ENCODE results near the gene RBM6.

The RBM6 gene, protein sequence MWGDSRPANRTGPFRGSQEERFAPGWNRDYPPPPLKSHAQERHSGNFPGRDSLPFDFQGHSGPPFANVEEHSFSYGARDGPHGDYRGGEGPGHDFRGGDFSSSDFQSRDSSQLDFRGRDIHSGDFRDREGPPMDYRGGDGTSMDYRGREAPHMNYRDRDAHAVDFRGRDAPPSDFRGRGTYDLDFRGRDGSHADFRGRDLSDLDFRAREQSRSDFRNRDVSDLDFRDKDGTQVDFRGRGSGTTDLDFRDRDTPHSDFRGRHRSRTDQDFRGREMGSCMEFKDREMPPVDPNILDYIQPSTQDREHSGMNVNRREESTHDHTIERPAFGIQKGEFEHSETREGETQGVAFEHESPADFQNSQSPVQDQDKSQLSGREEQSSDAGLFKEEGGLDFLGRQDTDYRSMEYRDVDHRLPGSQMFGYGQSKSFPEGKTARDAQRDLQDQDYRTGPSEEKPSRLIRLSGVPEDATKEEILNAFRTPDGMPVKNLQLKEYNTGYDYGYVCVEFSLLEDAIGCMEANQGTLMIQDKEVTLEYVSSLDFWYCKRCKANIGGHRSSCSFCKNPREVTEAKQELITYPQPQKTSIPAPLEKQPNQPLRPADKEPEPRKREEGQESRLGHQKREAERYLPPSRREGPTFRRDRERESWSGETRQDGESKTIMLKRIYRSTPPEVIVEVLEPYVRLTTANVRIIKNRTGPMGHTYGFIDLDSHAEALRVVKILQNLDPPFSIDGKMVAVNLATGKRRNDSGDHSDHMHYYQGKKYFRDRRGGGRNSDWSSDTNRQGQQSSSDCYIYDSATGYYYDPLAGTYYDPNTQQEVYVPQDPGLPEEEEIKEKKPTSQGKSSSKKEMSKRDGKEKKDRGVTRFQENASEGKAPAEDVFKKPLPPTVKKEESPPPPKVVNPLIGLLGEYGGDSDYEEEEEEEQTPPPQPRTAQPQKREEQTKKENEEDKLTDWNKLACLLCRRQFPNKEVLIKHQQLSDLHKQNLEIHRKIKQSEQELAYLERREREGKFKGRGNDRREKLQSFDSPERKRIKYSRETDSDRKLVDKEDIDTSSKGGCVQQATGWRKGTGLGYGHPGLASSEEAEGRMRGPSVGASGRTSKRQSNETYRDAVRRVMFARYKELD

DNA sequence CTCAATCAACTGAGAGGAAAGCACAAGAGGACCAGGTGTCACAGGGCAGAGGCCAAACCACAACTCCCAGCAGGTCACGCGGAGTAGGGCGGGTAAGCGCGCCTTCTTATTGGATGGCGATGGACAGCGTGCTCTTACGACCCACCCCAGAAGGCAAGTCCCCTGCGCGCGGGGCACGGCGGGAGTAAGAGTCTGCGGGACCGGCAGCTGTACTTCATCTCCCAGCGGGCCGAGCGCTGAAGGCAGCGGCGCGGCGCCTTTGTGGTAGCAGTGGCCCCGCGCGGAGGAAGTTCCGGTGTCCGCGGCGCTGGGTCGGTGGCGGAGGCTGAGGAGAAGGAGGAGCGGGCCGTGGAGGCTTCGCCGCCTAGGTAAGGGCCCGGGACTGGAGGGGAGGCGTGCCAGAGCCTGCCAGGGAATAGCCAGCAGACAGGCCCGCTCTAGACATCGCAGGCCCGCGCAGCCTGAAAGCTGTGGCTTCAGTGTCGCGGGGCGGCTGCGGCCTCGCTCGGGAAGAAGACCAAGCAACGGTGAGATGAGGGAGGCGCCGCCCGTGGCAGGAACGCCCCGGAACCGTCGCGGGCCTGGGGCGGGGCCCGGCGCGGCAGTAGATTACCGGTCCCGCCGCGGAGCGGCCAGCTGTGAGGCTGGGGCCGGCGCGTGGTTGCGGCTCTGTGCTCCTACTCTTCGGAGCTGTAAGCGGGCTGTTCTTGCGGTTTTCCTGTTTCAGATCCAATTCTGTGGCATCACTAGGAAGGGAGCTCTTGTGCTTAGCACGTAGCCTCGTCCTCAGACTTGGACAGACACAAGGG lies at the start of gene RBM6:
Gene RBM6, plus strand, starts transcription at position 293 of the 809 bp plus-strand sequence. CDS start 22,492 bp downstream, outside the sequence.
- Histone ChIP-seq H3K9ac (peak within 1 kb of the TSS; percentile 93), H3K36me3 (peaks cover 29% of the 10 kb centered on the region), H3K27me3 (no peaks in the 10 kb centered on the region), H4K20me1 (peaks cover 51% of the 10 kb centered on the region), H3K4me3 (peak within 1 kb of the TSS; percentile 82), H3K9me3 (peaks cover 11% of the 10 kb centered on the region; the same call in 1 of the 2 replicates), H3K4me2 (peak within 1 kb of the TSS; percentile 90), H3K27ac (peak within 1 kb of the TSS; percentile 97), H3K4me1 (peaks cover 36% of the 10 kb centered on the region)
- no peak for TF ChIP-seq Cebpa-rat (IDR thresholded peaks at IDR 0.05)

DNA sequence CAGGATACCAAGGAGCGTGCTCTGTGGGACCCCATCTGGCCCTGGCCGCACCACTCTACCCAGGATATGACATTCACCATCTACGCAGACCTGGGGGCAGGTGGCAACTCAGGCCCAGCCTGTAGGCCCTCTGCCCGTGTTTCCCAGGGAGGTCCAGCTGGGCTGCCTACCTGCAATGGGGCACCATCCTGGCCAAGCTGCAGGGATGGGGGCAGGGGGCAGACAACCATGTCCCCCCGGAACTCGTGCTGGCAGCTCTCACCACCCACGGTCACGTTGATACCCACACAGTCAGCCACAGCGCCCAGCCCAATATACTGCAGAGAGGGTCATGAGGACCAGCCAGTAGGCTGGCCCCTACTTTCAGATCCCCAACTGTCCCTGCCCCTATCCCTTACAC lies 44.2 kb upstream of the RBM6 start:
- Histone ChIP-seq H3K4me1 (peaks cover 2% of the 10 kb centered on the region; the same call in 1 of the 2 replicates), H3K4me2 (no peak overlapping the region), H3K27me3 (no peaks in the 10 kb centered on the region), H3K4me3 (no peak overlapping the region), H4K20me1 (no peaks in the 10 kb centered on the region), H3K9me3 (no peaks in the 10 kb centered on the region), H3K9ac (no peak overlapping the region), H3K27ac (no peak overlapping the region), H3K36me3 (no peaks in the 10 kb centered on the region)
- no peak for TF ChIP-seq Cebpa-rat (IDR thresholded peaks at IDR 0.05)

DNA sequence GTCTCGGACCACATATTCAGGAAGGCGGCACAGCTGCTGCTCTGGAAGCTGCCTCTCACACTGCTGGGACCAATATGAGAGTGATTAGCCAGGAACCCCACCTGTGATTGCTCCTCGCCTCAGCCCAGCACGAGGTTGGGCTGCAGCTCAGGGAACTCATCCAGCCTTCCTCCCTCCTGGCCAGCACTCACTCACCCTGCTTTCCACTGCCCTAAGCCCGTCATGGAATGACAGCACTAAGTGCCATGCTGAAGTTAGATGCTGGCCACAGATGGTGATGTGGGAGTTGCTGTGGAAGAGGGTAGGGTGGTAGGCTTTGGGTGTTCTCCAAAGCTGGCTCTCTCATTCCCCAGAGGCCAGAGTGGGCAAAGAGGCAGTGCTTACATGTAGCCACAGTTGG lies 43.6 kb upstream of the RBM6 start:
- Histone ChIP-seq H3K36me3 (no peaks in the 10 kb centered on the region), H3K9me3 (no peaks in the 10 kb centered on the region), H3K9ac (no peak overlapping the region), H3K27ac (no peak overlapping the region), H3K4me2 (no peak overlapping the region), H3K4me3 (no peak overlapping the region), H3K4me1 (peaks cover 7% of the 10 kb centered on the region; the same call in 1 of the 2 replicates), H4K20me1 (no peaks in the 10 kb centered on the region), H3K27me3 (no peaks in the 10 kb centered on the region)
- TF ChIP-seq Cebpa-rat (IDR thresholded peaks at IDR 0.05): no peak

DNA sequence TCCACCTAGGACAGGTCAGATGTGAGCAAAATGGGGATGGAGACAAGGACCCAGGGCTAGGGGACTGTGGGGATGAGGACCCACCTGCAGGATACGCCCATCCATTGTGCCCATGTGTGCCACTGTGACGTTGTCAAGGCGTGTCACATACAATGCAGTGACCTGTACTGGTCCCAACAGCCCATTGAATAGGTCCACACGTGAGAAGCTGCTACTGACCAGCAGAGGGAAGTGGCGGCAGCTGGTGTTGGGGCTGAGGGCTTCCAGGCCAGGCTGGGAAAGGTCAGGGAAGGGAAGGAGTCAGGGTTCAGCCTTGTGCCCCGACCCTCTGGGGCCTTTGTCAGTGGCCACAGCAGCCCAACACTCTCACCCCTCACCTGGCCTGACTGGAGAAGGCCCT lies 41.0 kb upstream of the RBM6 start:
- peaks cover 31% of the 10 kb centered on the region for H3K4me1 ChIP-seq

DNA sequence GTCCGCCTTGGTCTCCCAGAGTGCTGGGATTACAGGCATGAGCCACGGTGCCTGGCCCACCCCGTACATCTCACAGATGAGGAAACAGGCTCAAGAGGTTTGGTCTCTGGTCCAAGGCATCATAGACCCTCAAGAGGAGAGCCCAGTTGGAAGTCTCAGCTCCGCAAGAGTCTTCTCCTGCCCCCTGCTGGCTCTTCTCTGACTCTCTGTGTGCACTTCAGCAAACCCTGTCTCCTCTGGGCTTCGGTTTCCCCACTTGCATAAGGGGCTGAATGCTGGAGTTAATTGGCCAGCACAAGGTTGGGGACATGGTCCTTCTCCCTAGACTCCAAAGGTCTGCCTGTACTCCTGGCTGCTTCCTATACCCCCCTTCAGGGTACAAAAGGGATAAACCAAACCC lies 40.1 kb upstream of the RBM6 start:
- no peak overlapping the region for H3K9ac ChIP-seq
- H3K4me3 ChIP-seq: no peak overlapping the region
- no peak overlapping the region for H3K27ac ChIP-seq
- H4K20me1 ChIP-seq: no peaks in the 10 kb centered on the region
- peaks cover 39% of the 10 kb centered on the region for H3K4me1 ChIP-seq
- no peak for TF ChIP-seq Cebpa-rat (IDR thresholded peaks at IDR 0.05)
- no peaks in the 10 kb centered on the region for H3K36me3 ChIP-seq
- no peak overlapping the region for H3K4me2 ChIP-seq
- no peaks in the 10 kb centered on the region for H3K27me3 ChIP-seq
- no peaks in the 10 kb centered on the region for H3K9me3 ChIP-seq

More for the DNA sequence above, 41.0 kb upstream of the RBM6 start:
- no peak overlapping the region for H3K9ac ChIP-seq
- no peak for TF ChIP-seq Cebpa-rat (IDR thresholded peaks at IDR 0.05)
- H3K27me3 ChIP-seq: no peaks in the 10 kb centered on the region
- H3K9me3 ChIP-seq: no peaks in the 10 kb centered on the region
- H3K36me3 ChIP-seq: no peaks in the 10 kb centered on the region
- no peak overlapping the region for H3K4me3 ChIP-seq
- no peak overlapping the region for H3K4me2 ChIP-seq
- no peaks in the 10 kb centered on the region for H4K20me1 ChIP-seq
- H3K27ac ChIP-seq: no peak overlapping the region

DNA sequence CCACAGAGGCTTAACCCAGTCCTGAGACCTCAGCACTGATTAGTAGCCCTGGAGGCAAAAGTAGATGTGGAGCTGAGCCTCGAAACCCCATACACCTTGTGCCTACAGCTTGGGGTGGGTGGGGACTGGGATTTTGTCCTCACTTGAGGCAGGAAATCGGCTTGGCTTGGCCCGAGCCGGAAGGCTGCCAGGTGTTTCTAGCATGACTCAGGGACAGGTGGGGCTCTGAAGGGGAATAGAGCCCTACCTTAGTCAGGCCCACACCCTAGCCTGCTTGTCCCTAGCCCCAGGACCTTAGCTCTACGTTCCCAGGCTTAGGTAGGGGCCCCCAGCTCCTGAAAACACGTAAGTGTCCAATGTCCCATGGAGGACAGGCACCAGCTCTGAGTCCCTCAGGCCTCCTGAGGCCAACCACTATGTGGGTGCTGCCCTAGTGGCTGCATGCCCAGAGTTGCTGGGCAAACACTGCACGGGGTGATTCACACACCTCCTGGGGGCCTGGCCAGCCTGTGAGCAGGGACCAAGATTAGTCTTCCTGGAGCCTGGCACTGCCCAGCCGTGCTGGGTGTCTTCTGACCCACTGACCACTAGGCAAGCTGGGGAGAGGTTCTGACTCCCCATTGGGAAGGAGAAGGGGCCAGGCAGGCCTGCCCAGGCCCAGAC lies 39.3 kb upstream of the RBM6 start:
- H4K20me1 ChIP-seq: no peaks in the 10 kb centered on the region
- peak overlapping the region; percentile 55 for H3K27ac ChIP-seq
- H3K4me3 ChIP-seq: no peak overlapping the region
- no peaks in the 10 kb centered on the region for H3K9me3 ChIP-seq
- no peaks in the 10 kb centered on the region for H3K27me3 ChIP-seq
- peak overlapping the region; percentile 52; the same call in 1 of the 2 replicates for H3K4me2 ChIP-seq
- peaks cover 48% of the 10 kb centered on the region for H3K4me1 ChIP-seq
- H3K9ac ChIP-seq: no peak overlapping the region
- H3K36me3 ChIP-seq: no peaks in the 10 kb centered on the region
- TF ChIP-seq Cebpa-rat (IDR thresholded peaks at IDR 0.05): no peak

DNA sequence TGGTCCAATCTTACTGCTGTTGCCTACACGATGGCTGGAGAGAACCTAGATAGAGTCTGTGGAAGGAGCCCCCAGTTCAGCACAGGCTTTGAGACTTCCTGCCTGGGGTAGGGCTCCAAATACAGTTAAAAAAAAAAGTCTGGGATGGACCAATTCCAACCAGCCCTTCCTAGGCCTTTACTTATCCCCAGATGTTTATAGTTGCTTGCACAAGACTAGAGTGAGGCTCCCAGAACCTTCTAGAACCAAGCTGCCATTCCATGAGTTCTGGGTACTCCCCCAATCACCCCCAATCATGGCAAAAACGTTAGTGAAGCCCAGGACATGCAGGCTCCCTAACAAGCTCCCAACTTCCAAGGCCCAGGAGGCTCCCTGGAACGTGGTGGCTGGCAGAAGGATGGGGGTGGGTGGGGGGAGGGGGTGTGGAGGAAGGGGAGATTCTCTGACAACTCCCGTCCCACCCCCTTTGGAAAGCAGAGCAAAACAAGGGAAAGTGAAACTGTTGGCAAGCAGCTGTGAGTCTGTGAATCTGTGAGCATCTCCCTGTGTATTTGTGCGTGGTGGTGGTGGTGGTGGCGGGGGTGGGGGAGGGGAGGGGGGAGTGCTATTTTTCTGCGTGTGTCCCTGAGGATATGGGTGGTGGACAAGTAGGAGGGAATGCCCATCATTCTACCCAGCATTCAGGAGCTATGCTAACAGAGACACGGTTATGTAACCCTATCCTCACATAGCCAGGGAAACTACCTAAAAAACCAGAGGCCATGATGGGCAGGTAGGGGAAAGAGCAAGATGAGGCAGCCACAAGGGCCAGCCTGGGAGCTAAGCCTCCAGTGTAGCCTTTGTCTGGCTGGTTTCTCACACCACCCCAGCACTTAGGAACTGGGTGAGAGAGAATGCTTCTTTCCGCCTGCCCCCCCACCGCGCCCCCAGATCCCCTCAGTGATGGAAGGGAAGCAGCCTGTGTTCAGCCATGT lies 38.3 kb upstream of the RBM6 start:
- Histone ChIP-seq H3K36me3 (no peaks in the 10 kb centered on the region), H3K4me3 (no peak overlapping the region), H3K27me3 (no peaks in the 10 kb centered on the region), H3K9ac (peak overlapping the region; percentile 27; the same call in 1 of the 2 replicates), H3K9me3 (no peaks in the 10 kb centered on the region), H4K20me1 (no peaks in the 10 kb centered on the region), H3K4me2 (peak overlapping the region; percentile 70), H3K27ac (peak overlapping the region; percentile 55), H3K4me1 (peaks cover 58% of the 10 kb centered on the region)
- no peak for TF ChIP-seq Cebpa-rat (IDR thresholded peaks at IDR 0.05)

All from BLaER1 (cell line).